Caco-2 (cell line): ENCODE measurements around the gene THAP4. TPM values are rescaled to one million over a fixed set of nuclear protein-coding genes. Genes with fewer than 3 reads are reported as not detected.

ENCODE experiments used
- BruUV-seq: library from RNA; stranded (reverse); fragments of 400-500 nt; replicated peaks from 2 replicates; lab custom pipeline; 2021; lab: Mats Ljungman, UMichigan
- CTCF ChIA-PET: fragments of 300-600 bp; sonication (Branson Sonifier 250); formaldehyde crosslinking; loops from one replicate; lab custom pipeline; 2022; ENCODE audit warnings: antibody characterized with exemption; lab: Charles Lee
- POLR2A ChIA-PET: fragments of 300-600 bp; sonication (Branson Sonifier 250); formaldehyde crosslinking; loops from one replicate; lab custom pipeline; 2022; ENCODE audit warnings: antibody characterized with exemption; lab: Charles Lee
- DNase-seq, 2 experiments: peaks; one replicate each; pipeline versions ENCODE4 v3.0.0 to v3.0.0-alpha.2; 2020 to 2022
- H3K27me3 ChIP-seq: replicated peaks from 2 replicates; pipeline ENCODE4 v1.6.0; 2011; ENCODE audit warnings: low read length; ENCODE audit not compliant: control insufficient read depth, insufficient read depth
- H3K36me3 ChIP-seq: 2 replicates; pipeline ENCODE4 v1.5.1; 2011; ENCODE audit warnings: low read length; ENCODE audit not compliant: control insufficient read depth, insufficient read depth
- H3K4me1 ChIP-seq: fragments of 250-450 bp; sonication (Bioruptor Pico); 2 replicates; pipeline ENCODE4 v1.5.1; 2020; ENCODE audit warnings: mild to moderate bottlenecking
- H3K4me3 ChIP-seq: 2 replicates; pipeline ENCODE4 v1.5.1; 2011; ENCODE audit warnings: low read depth, mild to moderate bottlenecking, control low read depth, low read length
- H3K9me3 ChIP-seq: fragments of 250-450 bp; sonication (Bioruptor Pico); 2 replicates; pipeline ENCODE4 v1.5.1; 2020; ENCODE audit warnings: mild to moderate bottlenecking, moderate library complexity
- H3K27ac Mint-ChIP-seq: one replicate; pipeline ENCODE4 v1.8.0; 2022; ENCODE audit warnings: mixed read lengths; ENCODE audit not compliant: unreplicated experiment
- H3K27me3 Mint-ChIP-seq: one replicate; pipeline ENCODE4 v1.8.0; 2022; ENCODE audit warnings: mixed read lengths; ENCODE audit not compliant: insufficient read depth, unreplicated experiment
- H3K36me3 Mint-ChIP-seq: one replicate; pipeline ENCODE4 v1.8.0; 2022; ENCODE audit warnings: mild to moderate bottlenecking, mixed read lengths; ENCODE audit not compliant: insufficient read depth, unreplicated experiment
- H3K4me1 Mint-ChIP-seq: one replicate; pipeline ENCODE4 v1.8.0; 2022; ENCODE audit warnings: low read depth, mixed read lengths; ENCODE audit not compliant: unreplicated experiment
- H3K4me3 Mint-ChIP-seq: one replicate; pipeline ENCODE4 v1.8.0; 2022; ENCODE audit warnings: mild to moderate bottlenecking, moderate library complexity, mixed read lengths; ENCODE audit not compliant: unreplicated experiment
- H3K9me3 Mint-ChIP-seq: one replicate; pipeline ENCODE4 v1.8.0; 2022; ENCODE audit warnings: mixed read lengths; ENCODE audit not compliant: unreplicated experiment
- CTCF ChIP-seq, 2 experiments: fragments of 200-600 bp in 1 of 2; IDR thresholded peaks; 1 replicate in 1 of 2; 2 replicates in 1 of 2; pipeline versions ENCODE4 v1.5.1 to v1.8.0; 2011 to 2022; ENCODE audit warnings: antibody characterized with exemption in 1 of 2, control low read depth in 1 of 2, inconsistent platforms in 1 of 2, low read depth in 1 of 2, low read length in 1 of 2, mild to moderate bottlenecking in 1 of 2, moderate library complexity in 1 of 2; ENCODE audit not compliant: insufficient read depth in 1 of 2, severe bottlenecking in 1 of 2, unreplicated experiment in 1 of 2
- intact Hi-C: fragments of 100-400 bp; cut with micrococcal nuclease; formaldehyde crosslinking; loops from one replicate; pipeline ENCODE4 v1.10.0; 2022; ENCODE audit not compliant: unreplicated experiment
- total RNA-seq: library from RNA; stranded (reverse); gene quantifications from 2 replicates; pipeline ENCODE4 v1.2.3, GENCODE V29; 2022

THAP4 gene
- total RNA-seq, 1 experiment from 2014 or later, result 37.2 TPM

GRCh38 chr2:241546771-241547498 lies 90.0 kb downstream of the THAP4 start:
- intact Hi-C loops, result loop anchor here (5.0 kb wide), 1 partner anchor 40 kb away; the partner anchor contains the start of gene STK25
- DNase-seq, result peak; percentile 58 to 76
- CTCF ChIA-PET, result no interaction called here
- Histone ChIP-seq H3K9me3 (no peaks in the 10 kb centered on the region), H3K27me3 (no peaks in the 10 kb centered on the region), H3K4me3 (no peak overlapping the region; the same call in 1 of the 2 replicates), H3K36me3 (no peaks in the 10 kb centered on the region), H3K4me1 (peaks cover 26% of the 10 kb centered on the region)
- POLR2A ChIA-PET, result no interaction called here
- Mint-ChIP-seq H3K27ac (no peak overlapping the region), H3K4me1 (no peaks in the 10 kb centered on the region), H3K36me3 (no peaks in the 10 kb centered on the region), H3K27me3 (no peaks in the 10 kb centered on the region), H3K4me3 (no peak overlapping the region), H3K9me3 (no peaks in the 10 kb centered on the region)
- BruUV-seq, result no TSS peak
- no peak for TF ChIP-seq CTCF (IDR thresholded peaks at IDR 0.05; ENCODE audit: insufficient read depth in 1 of 2, low read depth in 1 of 2, low read length in 1 of 2, severe bottlenecking in 1 of 2, unreplicated experiment in 1 of 2)

GRCh38 chr2:241545523-241546473 lies 91.2 kb downstream of the THAP4 start:
- Histone ChIP-seq H3K9me3 (no peaks in the 10 kb centered on the region), H3K27me3 (no peaks in the 10 kb centered on the region), H3K4me1 (peaks cover 26% of the 10 kb centered on the region), H3K4me3 (no peak overlapping the region), H3K36me3 (no peaks in the 10 kb centered on the region)
- Mint-ChIP-seq H3K4me3 (no peak overlapping the region), H3K27me3 (no peaks in the 10 kb centered on the region), H3K9me3 (no peaks in the 10 kb centered on the region), H3K27ac (no peak overlapping the region), H3K4me1 (no peaks in the 10 kb centered on the region), H3K36me3 (no peaks in the 10 kb centered on the region)
- intact Hi-C loops, result loop anchor here (5.0 kb wide), 1 partner anchor 38 kb away; the partner anchor contains the start of gene STK25
- no TSS peak for BruUV-seq
- ChIA-PET CTCF (no interaction called here), POLR2A (no interaction called here)
- TF ChIP-seq CTCF (IDR thresholded peaks at IDR 0.05; ENCODE audit: insufficient read depth in 1 of 2, low read depth in 1 of 2, low read length in 1 of 2, severe bottlenecking in 1 of 2, unreplicated experiment in 1 of 2), result no peak
- no peak for DNase-seq

- BruUV-seq, result no TSS peak
- Mint-ChIP-seq H3K4me1 (no peaks in the 10 kb centered on the region), H3K36me3 (no peaks in the 10 kb centered on the region), H3K27ac (no peak overlapping the region), H3K4me3 (no peak overlapping the region), H3K27me3 (no peaks in the 10 kb centered on the region), H3K9me3 (no peaks in the 10 kb centered on the region)
- Histone ChIP-seq H3K4me1 (peaks cover 26% of the 10 kb centered on the region), H3K9me3 (no peaks in the 10 kb centered on the region), H3K4me3 (no peak overlapping the region), H3K36me3 (no peaks in the 10 kb centered on the region), H3K27me3 (no peaks in the 10 kb centered on the region)
- POLR2A ChIA-PET, result no interaction called here
- CTCF ChIA-PET, result no interaction called here
- TF ChIP-seq CTCF (IDR thresholded peaks at IDR 0.05; ENCODE audit: insufficient read depth in 1 of 2, low read depth in 1 of 2, low read length in 1 of 2, severe bottlenecking in 1 of 2, unreplicated experiment in 1 of 2), result no peak
- DNase-seq, result no peak
- intact Hi-C loops, result loop anchor here (5.0 kb wide), 1 partner anchor 38 kb away; the partner anchor contains the start of gene STK25
These were observed 91.9 kb downstream of the THAP4 start for GRCh38 chr2:241545106-241545505.
